ENCODE data around the gene CFTR. TPM values are rescaled to one million over a fixed set of nuclear protein-coding genes. Genes with fewer than 3 reads are reported as not detected.
A peak's percentile ranks its signal among the peaks of the same experiment; 100 is the strongest.

CFTR gene
- total RNA-seq, 1 donor from 2014 or later, result not detected

- DNase-seq (ENCODE audit: low read depth in 2 of 2), result peak in 1 of 2 donors; percentile 38
These were observed 165.8 kb downstream of the CFTR start for GRCh38 chr7:117645481-117646165.

GRCh38 chr7:117648203-117648866 is 168.5 kb downstream of the CFTR start:
- DNase-seq (ENCODE audit: low read depth in 2 of 2), result no peak

GRCh38 chr7:117652943-117653680 is 173.3 kb downstream of the CFTR start:
- DNase-seq (ENCODE audit: low read depth in 2 of 2), result no peak

- peak in 1 of 2 donors; percentile 33 for DNase-seq (ENCODE audit: low read depth in 2 of 2)
These were observed 175.0 kb downstream of the CFTR start for GRCh38 chr7:117654780-117655179.

GRCh38 chr7:117656806-117657205 is 177.0 kb downstream of the CFTR start:
- no peak for DNase-seq (ENCODE audit: low read depth in 2 of 2)

- no peak for DNase-seq (ENCODE audit: low read depth in 2 of 2)
These were observed 179.7 kb downstream of the CFTR start for GRCh38 chr7:117659531-117660011.

- DNase-seq (ENCODE audit: low read depth in 2 of 2), result no peak
These were observed 181.5 kb downstream of the CFTR start for GRCh38 chr7:117661328-117661727.

GRCh38 chr7:117664047-117664446 is 184.2 kb downstream of the CFTR start:
- no peak for DNase-seq (ENCODE audit: low read depth in 2 of 2)

GRCh38 chr7:117665368-117665767 is 185.5 kb downstream of the CFTR start:
- no peak for DNase-seq (ENCODE audit: low read depth in 2 of 2)

- peak in 1 of 2 donors; percentile 48 for DNase-seq (ENCODE audit: low read depth in 2 of 2)
These were observed 186.2 kb downstream of the CFTR start for GRCh38 chr7:117666031-117666430.

GRCh38 chr7:117666689-117667088 is 186.9 kb downstream of the CFTR start:
- DNase-seq (ENCODE audit: low read depth in 2 of 2), result no peak

GRCh38 chr7:117667456-117667855 is 187.6 kb downstream of the CFTR start:
- no peak for DNase-seq (ENCODE audit: low read depth in 2 of 2)

GRCh38 chr7:117669818-117670217 is 190.0 kb downstream of the CFTR start:
- no peak for DNase-seq (ENCODE audit: low read depth in 2 of 2)

- no peak for DNase-seq (ENCODE audit: low read depth in 2 of 2)
These were observed 192.6 kb downstream of the CFTR start for GRCh38 chr7:117672453-117672852.

- no peak for DNase-seq (ENCODE audit: low read depth in 2 of 2)
These were observed 193.5 kb downstream of the CFTR start for GRCh38 chr7:117673367-117673766.

- DNase-seq (ENCODE audit: low read depth in 2 of 2), result peak in 1 of 2 donors; percentile 48
These were observed 194.0 kb downstream of the CFTR start for GRCh38 chr7:117673839-117674238.

- no peak for DNase-seq (ENCODE audit: low read depth in 2 of 2)
These were observed 194.8 kb downstream of the CFTR start for GRCh38 chr7:117674617-117675016.

- no peak for DNase-seq (ENCODE audit: low read depth in 2 of 2)
These were observed 195.9 kb downstream of the CFTR start for GRCh38 chr7:117675497-117676435.

- no peak for DNase-seq (ENCODE audit: low read depth in 2 of 2)
These were observed 199.3 kb downstream of the CFTR start for GRCh38 chr7:117679120-117679519.

- no peak for DNase-seq (ENCODE audit: low read depth in 2 of 2)
These were observed 203.0 kb downstream of the CFTR start for GRCh38 chr7:117682681-117683385.

Measured in dermis microvascular lymphatic vessel endothelial cell (primary cell).